Measurements from ENCODE around the gene TFR2. TPM values are rescaled to one million over a fixed set of nuclear protein-coding genes. Genes with fewer than 3 reads are reported as not detected.

Gene TFR2
- total and polyA plus RNA-seq, 2 of the 13 experiments (the other 11 are each of a cell fraction or from before 2014, with no cell fraction given), result 36.9 to 64.2 TPM

- TF ChIP-seq ARHGAP35 (CRISPR knock-in tag; IDR thresholded peaks at IDR 0.05; ENCODE audit: borderline replicate concordance), result no peak
- no peak for TF ChIP-seq GFI1 (CRISPR knock-in tag; IDR thresholded peaks at IDR 0.05; ENCODE audit: borderline replicate concordance)
- TF ChIP-seq POLR2A (IDR thresholded peaks at IDR 0.05; ENCODE audit: insufficient read depth in 1 of 2, low read depth in 2 of 2, low read length in 2 of 2), result peak; percentile 60 to 78
- no peak for TF ChIP-seq SSRP1 (CRISPR knock-in tag; IDR thresholded peaks at IDR 0.05)
- no peak for TF ChIP-seq DZIP1 (CRISPR knock-in tag; IDR thresholded peaks at IDR 0.05)
- no peak for TF ChIP-seq ZNF572 (CRISPR knock-in tag; IDR thresholded peaks at IDR 0.05)
- TF ChIP-seq ZNF33B (CRISPR knock-in tag; IDR thresholded peaks at IDR 0.05), result no peak
- no peak for TF ChIP-seq ZBTB8A (CRISPR knock-in tag; IDR thresholded peaks at IDR 0.05; ENCODE audit: borderline replicate concordance, low read depth)
- TF ChIP-seq MAFG (CRISPR knock-in tag; IDR thresholded peaks at IDR 0.05), result no peak
- TF ChIP-seq HMG20B (CRISPR knock-in tag; conservative IDR thresholded peaks at IDR 0.05), result no peak
- TF ChIP-seq, protein P1, sequence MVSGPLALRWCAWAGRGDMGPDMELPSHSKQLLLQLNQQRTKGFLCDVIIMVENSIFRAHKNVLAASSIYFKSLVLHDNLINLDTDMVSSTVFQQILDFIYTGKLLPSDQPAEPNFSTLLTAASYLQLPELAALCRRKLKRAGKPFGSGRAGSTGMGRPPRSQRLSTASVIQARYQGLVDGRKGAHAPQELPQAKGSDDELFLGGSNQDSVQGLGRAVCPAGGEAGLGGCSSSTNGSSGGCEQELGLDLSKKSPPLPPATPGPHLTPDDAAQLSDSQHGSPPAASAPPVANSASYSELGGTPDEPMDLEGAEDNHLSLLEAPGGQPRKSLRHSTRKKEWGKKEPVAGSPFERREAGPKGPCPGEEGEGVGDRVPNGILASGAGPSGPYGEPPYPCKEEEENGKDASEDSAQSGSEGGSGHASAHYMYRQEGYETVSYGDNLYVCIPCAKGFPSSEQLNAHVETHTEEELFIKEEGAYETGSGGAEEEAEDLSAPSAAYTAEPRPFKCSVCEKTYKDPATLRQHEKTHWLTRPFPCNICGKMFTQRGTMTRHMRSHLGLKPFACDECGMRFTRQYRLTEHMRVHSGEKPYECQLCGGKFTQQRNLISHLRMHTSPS (CRISPR knock-in tag; IDR thresholded peaks at IDR 0.05; ENCODE audit: low read depth), result no peak
- no peak for TF ChIP-seq ZNF503 (CRISPR knock-in tag; IDR thresholded peaks at IDR 0.05)
- TF ChIP-seq ZNF160 (CRISPR knock-in tag; IDR thresholded peaks at IDR 0.05), result no peak
- TF ChIP-seq ARNTL (CRISPR knock-in tag; IDR thresholded peaks at IDR 0.05), result no peak
- TF ChIP-seq SAFB2 (CRISPR knock-in tag; IDR thresholded peaks at IDR 0.05; ENCODE audit: borderline replicate concordance, low read depth), result no peak
- no peak for TF ChIP-seq KDM1A (CRISPR knock-in tag; IDR thresholded peaks at IDR 0.05)
- TF ChIP-seq GABPB1 (CRISPR knock-in tag; IDR thresholded peaks at IDR 0.05), result peak; percentile 91
- TF ChIP-seq ZNF781 (CRISPR knock-in tag; IDR thresholded peaks at IDR 0.05; ENCODE audit: borderline replicate concordance, not compliant biosample characterization), result no peak
- no peak for TF ChIP-seq KDM4B (CRISPR knock-in tag; IDR thresholded peaks at IDR 0.05)
- TF ChIP-seq CBX2 (IDR thresholded peaks at IDR 0.05; ENCODE audit: low read depth, low read length), result no peak
- no peak for TF ChIP-seq CBX2 (CRISPR knock-in tag; IDR thresholded peaks at IDR 0.05; ENCODE audit: low read depth)
- TF ChIP-seq SP2 (CRISPR knock-in tag; IDR thresholded peaks at IDR 0.05), result peak; percentile 80
- no peak for TF ChIP-seq PITX1 (CRISPR knock-in tag; IDR thresholded peaks at IDR 0.05)
- TF ChIP-seq KAT7 (CRISPR knock-in tag; IDR thresholded peaks at IDR 0.05; ENCODE audit: borderline replicate concordance), result no peak; the same call in 1 of the 2 replicates
These were observed 29.2 kb downstream of the TFR2 start, which contains the start of gene MOSPD3 (continued) for GRCh38 chr7:100611983-100612729.
